Ovary (tissue), 9 donors: ENCODE measurements around the gene ADCY1. TPM values are rescaled to one million over a fixed set of nuclear protein-coding genes. Genes with fewer than 3 reads are reported as not detected.

ENCODE experiments used
- DNase-seq, 5 donors: peaks; one replicate each; pipeline ENCODE4 v3.0.0-alpha.2; 2019 to 2020
- H3K27ac ChIP-seq, 2 donors: fragments of 200-600 bp; one replicate each; pipeline versions ENCODE4 v1.5.1 to v1.8.0; 2019 to 2022
- H3K27me3 ChIP-seq: fragments of 200-600 bp; one replicate; pipeline ENCODE4 v1.8.0; 2022
- H3K36me3 ChIP-seq: fragments of 200-600 bp; sonication (generic); one replicate; pipeline ENCODE4 v1.5.1; 2019
- H3K4me1 ChIP-seq: one replicate; pipeline ENCODE4 v1.8.1; 2013; ENCODE audit warnings: mild to moderate bottlenecking, moderate library complexity; ENCODE audit not compliant: insufficient read depth
- H3K4me3 ChIP-seq: fragments of 200-600 bp; sonication (generic); one replicate; pipeline ENCODE4 v1.5.1; 2017
- H3K9me3 ChIP-seq, 2 donors: fragments of 200-600 bp in 1 of 2; sonication (generic) in 1 of 2; one replicate each; pipeline versions ENCODE4 v1.5.1 to v1.8.1; 2013 to 2019; ENCODE audit warnings: mild to moderate bottlenecking in 1 of 2, moderate library complexity in 1 of 2
- CTCF ChIP-seq, 3 donors: fragments of 450-650 bp in 2 of 3; fragments of 200-600 bp in 1 of 3; IDR thresholded peaks; one replicate each; pipeline versions ENCODE4 v1.5.1 to v1.8.0; 2016 to 2022; ENCODE audit warnings: antibody characterized with exemption in 3 of 3, mild to moderate bottlenecking in 1 of 3
- EP300 ChIP-seq: sonication (generic); formaldehyde crosslinking; IDR thresholded peaks from one replicate; pipeline ENCODE4 v1.6.1; 2017; ENCODE audit warnings: antibody characterized with exemption
- POLR2A ChIP-seq: fragments of 450-650 bp; IDR thresholded peaks from one replicate; pipeline ENCODE4 v1.6.1; 2017; ENCODE audit warnings: antibody characterized with exemption, mild to moderate bottlenecking, moderate library complexity
- WGBS, 3 donors: extraction: QIAGEN DNeasy Blood & Tissue Kit in 1 of 3; methylation state at CpG; one replicate each; pipeline versions ENCODE4 v1.1.5 to v1.1.7; 2013 to 2017; 5-methylcytosine and 5-hydroxymethylcytosine counted together
- intact Hi-C, 4 donors: fragments of 100-400 bp; cut with DNase I; formaldehyde crosslinking; loops; one replicate each; pipeline versions ENCODE4 v1.11.0 to v1.15.1; 2022 to 2023
- polyA plus RNA-seq, 2 donors: library from polyadenylated mRNA; stranded (reverse); fragments of 200-250 nt in 1 of 2; fragments of 350-450 nt in 1 of 2; fragmentation: Illumina TruSeq in 1 of 2; extraction: RNeasy Lipid Tissue Mini Kit (QIAGEN cat#74804) in 1 of 2; gene quantifications; one replicate each; pipeline ENCODE4 v1.2.3, GENCODE V29; 2013 to 2014
- total RNA-seq, 7 donors: library from RNA; depleted of rRNA in 2 of 7; stranded (reverse); fragments of >200 nt in 2 of 7; fragmentation: NEBNext Ultra II Directional in 3 of 7; extraction: Animal tissue kit (Norgen Biotek cat#: 25700) in 3 of 7; gene quantifications; one replicate each; pipeline versions ENCODE4 v1.1.0 to v1.2.4, GENCODE V29; 2016 to 2023
- donor health status: DM: no; HTN: no; CAD: no; lungs with moderate emphysema.
- donor health status: DM: no; HTN: no; CAD: no.
- donor health status: Bipolar disorder and iron deficiency.
- donor health status: DM: yes; HTN: yes; CAD: no.
- donor health status: DM: no; HTN: no; CAD: no.
- donor health status: DM: yes; HTN: yes; CAD: no.

The ADCY1 gene
- total and polyA plus RNA-seq, 9 donors = 0.40 to 3.7 (median 1.7) TPM

DNA sequence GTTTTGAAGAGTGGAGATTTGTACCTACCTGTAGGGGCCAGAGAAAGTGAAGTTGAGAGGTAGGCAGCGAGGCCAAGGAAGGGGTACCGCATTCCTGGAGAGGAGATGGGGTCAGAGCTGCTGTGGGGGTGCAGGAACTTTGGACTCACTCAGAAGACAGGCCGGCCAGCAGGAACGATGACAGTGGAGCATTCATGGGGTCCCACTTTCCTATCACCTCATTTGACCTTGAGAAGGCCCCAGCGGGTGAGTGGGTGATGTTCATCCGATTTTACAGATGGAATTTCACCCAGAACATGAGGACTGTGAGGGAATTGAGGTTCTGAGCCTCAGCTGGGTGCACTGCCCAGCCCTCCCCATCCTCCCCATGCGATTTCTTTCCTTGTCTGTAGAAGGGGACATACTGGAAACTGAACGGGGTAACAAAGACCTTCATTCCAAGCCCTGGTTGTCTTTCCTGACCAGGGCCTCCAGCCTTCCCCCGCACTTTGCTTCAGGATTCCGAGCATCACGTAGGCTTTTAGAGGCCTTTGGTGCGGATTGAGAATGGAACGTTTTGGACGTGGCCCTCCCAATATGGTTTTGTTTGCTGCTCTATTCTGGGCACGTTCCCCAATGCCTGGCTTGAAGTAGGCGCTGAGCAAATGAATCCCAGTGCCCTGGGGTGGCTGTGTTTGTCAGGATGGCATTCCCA lies 87.3 kb downstream of the ADCY1 start:
- Histone ChIP-seq H3K27ac (no peak overlapping the region), H3K4me1 (no peaks in the 10 kb centered on the region), H3K36me3 (no peaks in the 10 kb centered on the region), H3K4me3 (no peak overlapping the region), H3K27me3 (no peaks in the 10 kb centered on the region), H3K9me3 (no peaks in the 10 kb centered on the region)
- no peak for TF ChIP-seq CTCF (IDR thresholded peaks at IDR 0.05)
- no peak for TF ChIP-seq EP300
- TF ChIP-seq POLR2A = no peak
- DNase-seq = no peak
- WGBS, 3 donors = 82 to 84% (median 84%) methylated on average over 16 of the region's 16 CpGs
- intact Hi-C loops = no loop called here

DNA sequence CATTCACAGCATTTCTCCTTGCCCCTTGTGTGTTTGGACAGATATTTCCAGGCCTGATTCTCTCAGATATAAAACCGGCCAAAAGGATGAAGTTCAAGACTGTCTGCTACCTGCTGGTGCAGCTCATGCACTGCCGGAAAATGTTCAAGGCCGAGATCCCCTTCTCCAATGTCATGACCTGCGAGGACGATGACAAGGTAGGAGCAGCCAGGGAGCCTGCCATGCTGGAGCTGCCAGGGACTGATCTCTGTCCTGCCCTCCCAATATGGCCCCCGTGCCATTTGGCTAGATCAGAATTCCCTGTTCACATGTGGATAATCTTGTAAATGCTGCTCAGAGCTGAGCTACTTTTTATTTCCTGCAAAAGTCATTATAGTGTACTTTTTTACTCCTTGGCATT lies 87.8 kb downstream of the ADCY1 start:
- Histone ChIP-seq H3K36me3 (no peaks in the 10 kb centered on the region), H3K4me3 (no peak overlapping the region), H3K4me1 (no peaks in the 10 kb centered on the region), H3K27me3 (no peaks in the 10 kb centered on the region), H3K9me3 (no peaks in the 10 kb centered on the region), H3K27ac (no peak overlapping the region)
- no peak for TF ChIP-seq POLR2A
- no peak for TF ChIP-seq EP300
- no peak for TF ChIP-seq CTCF (IDR thresholded peaks at IDR 0.05)
- WGBS, 3 donors = 79 to 89% (median 82%) methylated on average over 6 of the region's 6 CpGs
- no peak for DNase-seq
- intact Hi-C loops = no loop called here

DNA sequence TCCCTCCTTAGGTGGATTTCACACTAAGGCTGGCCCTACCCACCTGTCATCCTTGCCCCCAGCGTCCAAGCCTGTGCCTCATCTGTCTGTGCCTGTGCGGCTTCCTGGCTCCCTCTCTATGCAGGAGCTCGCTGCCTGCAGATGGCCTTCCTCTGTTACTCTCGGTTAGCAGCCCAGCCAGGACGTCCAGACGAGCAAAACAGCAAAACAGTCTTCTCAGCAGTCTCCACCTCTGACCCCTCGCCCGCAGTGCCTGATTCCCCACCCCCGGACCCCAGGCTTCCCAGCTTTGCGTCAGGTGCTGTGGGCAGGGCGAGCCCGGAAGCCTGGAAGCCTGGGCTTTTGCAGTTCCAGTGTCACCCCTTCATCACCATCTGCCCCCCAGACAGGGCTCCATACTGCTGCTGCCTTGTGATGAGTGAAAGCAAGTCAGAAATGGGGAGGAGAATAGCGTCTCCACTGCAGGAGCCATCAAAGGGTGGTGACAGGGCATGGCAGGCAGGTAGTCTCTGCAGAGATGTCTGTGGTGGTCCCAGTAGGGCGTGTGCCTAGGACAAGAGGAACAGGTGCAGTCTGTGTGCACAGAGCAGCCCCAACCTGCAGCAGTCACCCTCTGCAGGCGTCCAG lies 88.5 kb downstream of the ADCY1 start:
- H3K4me1 ChIP-seq = no peaks in the 10 kb centered on the region
- H3K9me3 ChIP-seq = no peaks in the 10 kb centered on the region
- peak in 1 of 5 donors; percentile 7 for DNase-seq
- 53 to 73% (median 63%) methylated on average over 15 of the region's 15 CpGs for WGBS, 3 donors
- TF ChIP-seq EP300 = no peak
- TF ChIP-seq POLR2A = no peak
- TF ChIP-seq CTCF (IDR thresholded peaks at IDR 0.05) = no peak
- intact Hi-C loops = no loop called here
- no peak overlapping the region for H3K27ac ChIP-seq
- no peaks in the 10 kb centered on the region for H3K27me3 ChIP-seq
- no peak overlapping the region for H3K4me3 ChIP-seq
- no peaks in the 10 kb centered on the region for H3K36me3 ChIP-seq

GRCh38 chr7:45663167-45663921 lies 89.2 kb downstream of the ADCY1 start:
- no peaks in the 10 kb centered on the region for H3K9me3 ChIP-seq
- no peaks in the 10 kb centered on the region for H3K36me3 ChIP-seq
- 74 to 83% (median 79%) methylated on average over 20 of the region's 20 CpGs for WGBS, 3 donors
- no peaks in the 10 kb centered on the region for H3K4me1 ChIP-seq
- H3K27ac ChIP-seq = no peak overlapping the region
- intact Hi-C loops = no loop called here
- TF ChIP-seq POLR2A (no peak), EP300 (no peak), CTCF (IDR thresholded peaks at IDR 0.05) (no peak)
- no peaks in the 10 kb centered on the region for H3K27me3 ChIP-seq
- no peak overlapping the region for H3K4me3 ChIP-seq
- DNase-seq = peak in 1 of 5 donors; percentile 6
